ENCODE measurements around the gene TUT7.
"Not testable (repeated sequence)": the region's sequence is repeated elsewhere in the genome, so short reads cannot be mapped to it uniquely, and the experiment has no call there.

The TUT7 gene

GRCh38 chr9:86301686-86302085, 52.5 kb downstream of the TUT7 start:
- DNase-seq (ENCODE audit: low read depth, low spot score) = no peak

GRCh38 chr9:86300701-86301100, 53.5 kb downstream of the TUT7 start:
- DNase-seq (ENCODE audit: low read depth, low spot score) = no peak

- no peak for DNase-seq (ENCODE audit: low read depth, low spot score)
Measured at GRCh38 chr9:86298873-86299272, 55.3 kb downstream of the TUT7 start.

- DNase-seq (ENCODE audit: low read depth, low spot score) = not testable (repeated sequence)
Measured at GRCh38 chr9:86290341-86290740, 63.9 kb downstream of the TUT7 start.

GRCh38 chr9:86288499-86289198, 65.6 kb downstream of the TUT7 start:
- no peak for DNase-seq (ENCODE audit: low read depth, low spot score)

GRCh38 chr9:86287013-86287412, 67.2 kb downstream of the TUT7 start:
- DNase-seq (ENCODE audit: low read depth, low spot score) = no peak

- DNase-seq (ENCODE audit: low read depth, low spot score) = no peak
Measured at GRCh38 chr9:86286278-86286677, 67.9 kb downstream of the TUT7 start.

GRCh38 chr9:86285261-86285660, 68.9 kb downstream of the TUT7 start:
- no peak for DNase-seq (ENCODE audit: low read depth, low spot score)

GRCh38 chr9:86282979-86283535, 71.2 kb downstream of the TUT7 start:
- DNase-seq (ENCODE audit: low read depth, low spot score) = no peak

GRCh38 chr9:86282077-86282978, 71.9 kb downstream of the TUT7 start, which contains the start of gene ISCA1:
Gene ISCA1, minus strand, starts transcription at chr9:86282538. Its CDS starts 80 bp downstream, at chr9:86282458.
- peak; percentile 95 for DNase-seq (ENCODE audit: low read depth, low spot score)

- DNase-seq (ENCODE audit: low read depth, low spot score) = no peak
Measured at GRCh38 chr9:86281593-86282076, 72.6 kb downstream of the TUT7 start.

GRCh38 chr9:86280580-86280979, 73.6 kb downstream of the TUT7 start:
- DNase-seq (ENCODE audit: low read depth, low spot score) = no peak

- no peak for DNase-seq (ENCODE audit: low read depth, low spot score)
Measured at GRCh38 chr9:86279839-86280238, 74.4 kb downstream of the TUT7 start.

GRCh38 chr9:86277072-86277471, 77.1 kb downstream of the TUT7 start:
- no peak for DNase-seq (ENCODE audit: low read depth, low spot score)

- DNase-seq (ENCODE audit: low read depth, low spot score) = no peak
Measured at GRCh38 chr9:86275962-86276361, 78.2 kb downstream of the TUT7 start.

- DNase-seq (ENCODE audit: low read depth, low spot score) = no peak
Measured at GRCh38 chr9:86274821-86275643, 79.2 kb downstream of the TUT7 start.

GRCh38 chr9:86272221-86272620, 82.0 kb downstream of the TUT7 start:
- DNase-seq (ENCODE audit: low read depth, low spot score) = no peak

GRCh38 chr9:86263876-86264275, 90.3 kb downstream of the TUT7 start:
- DNase-seq (ENCODE audit: low read depth, low spot score) = no peak

GRCh38 chr9:86262492-86262891, 91.7 kb downstream of the TUT7 start:
- DNase-seq (ENCODE audit: low read depth, low spot score) = no peak

- DNase-seq (ENCODE audit: low read depth, low spot score) = no peak
Measured at GRCh38 chr9:86259557-86259956, 94.7 kb downstream of the TUT7 start, which contains the start of gene C9orf153. Gene C9orf153, minus strand, starts transcription at chr9:86259657. Its CDS starts 30,054 bp downstream, at chr9:86229603.

- no peak for DNase-seq (ENCODE audit: low read depth, low spot score)
Measured at GRCh38 chr9:86257391-86257790, 96.8 kb downstream of the TUT7 start.
